ENCODE data around the gene RMND5B. TPM values are rescaled to one million over a fixed set of nuclear protein-coding genes. Genes with fewer than 3 reads are reported as not detected.

RMND5B gene
- total RNA-seq, 1 experiment from 2014 or later, result 30.3 TPM

- no peaks in the 10 kb centered on the region for H3K79me2 ChIP-seq (ENCODE audit: low read depth)
- H3K27ac ChIP-seq, result no peak overlapping the region
- POLR2A ChIA-PET (ENCODE audit: unreplicated experiment), result interaction anchor here (0.6 kb wide), 1 partner anchor 823 kb away, joined by 12 read pairs; no protein-coding TSS in a partner anchor
- no peaks in the 10 kb centered on the region for H3K4me1 ChIP-seq (replicated peaks; ENCODE audit: insufficient read depth)
- no peaks in the 10 kb centered on the region for H3K36me3 ChIP-seq (ENCODE audit: low read depth)
- H3K4me3 ChIP-seq, result no peak overlapping the region
- intact Hi-C loops (cut with micrococcal nuclease; ENCODE audit: unreplicated experiment), result no loop called here
- H3K27me3 ChIP-seq (ENCODE audit: insufficient read depth, low read depth), result peaks cover 4% of the 10 kb centered on the region; the same call in 1 of the 2 replicates
- BruUV-seq (replicated peaks), result no TSS peak
- DNase-seq, result no peak
- H2AFZ ChIP-seq, result no peak overlapping the region
- no peaks in the 10 kb centered on the region for H3K9me3 ChIP-seq (ENCODE audit: insufficient read depth, low read depth)
- 0 out of 2 replicates have a peak, but pooled peaks cover 5% of the 10 kb centered on the region for H3F3A ChIP-seq (ENCODE audit: insufficient read depth, low read depth)
- TF ChIP-seq CTCF (conservative IDR thresholded peaks at IDR 0.05) (no peak), EZH2 (IDR thresholded peaks at IDR 0.05; ENCODE audit: low read depth) (no peak)
- no peak overlapping the region for H3K4me2 ChIP-seq
- CTCF ChIA-PET, result no interaction called here
- H3K9me2 ChIP-seq (ENCODE audit: insufficient read depth), result no peaks in the 10 kb centered on the region
- H4K20me1 ChIP-seq (ENCODE audit: insufficient read depth), result no peaks in the 10 kb centered on the region
These were observed 43.6 kb downstream of the RMND5B start for GRCh38 chr5:178174456-178174855.

- no peaks in the 10 kb centered on the region for H3K27me3 ChIP-seq (ENCODE audit: insufficient read depth, low read depth)
- no peak overlapping the region for H3K4me3 ChIP-seq
- H4K20me1 ChIP-seq (ENCODE audit: insufficient read depth), result no peaks in the 10 kb centered on the region
- no peak overlapping the region for H2AFZ ChIP-seq
- no peak overlapping the region for H3K27ac ChIP-seq
- no peaks in the 10 kb centered on the region for H3K36me3 ChIP-seq (ENCODE audit: low read depth)
- BruUV-seq (replicated peaks), result no TSS peak
- no peaks in the 10 kb centered on the region for H3K9me3 ChIP-seq (ENCODE audit: insufficient read depth, low read depth)
- intact Hi-C loops (cut with micrococcal nuclease; ENCODE audit: unreplicated experiment), result no loop called here
- ChIA-PET POLR2A (ENCODE audit: unreplicated experiment) (no interaction called here), CTCF (no interaction called here)
- H3K79me2 ChIP-seq (ENCODE audit: low read depth), result no peaks in the 10 kb centered on the region
- TF ChIP-seq EZH2 (IDR thresholded peaks at IDR 0.05; ENCODE audit: low read depth) (no peak), CTCF (conservative IDR thresholded peaks at IDR 0.05) (no peak)
- H3K4me2 ChIP-seq, result no peak overlapping the region
- H3F3A ChIP-seq (ENCODE audit: insufficient read depth, low read depth), result peaks cover 5% of the 10 kb centered on the region; the same call in 1 of the 2 replicates
- H3K9me2 ChIP-seq (ENCODE audit: insufficient read depth), result no peaks in the 10 kb centered on the region
- DNase-seq, result no peak
- peaks cover under 1% of the 10 kb centered on the region; the same call in 1 of the 2 replicates for H3K4me1 ChIP-seq (replicated peaks; ENCODE audit: insufficient read depth)
These were observed 46.0 kb downstream of the RMND5B start for GRCh38 chr5:178176791-178177190.

GRCh38 chr5:178177569-178177968 is 46.8 kb downstream of the RMND5B start:
- intact Hi-C loops (cut with micrococcal nuclease; ENCODE audit: unreplicated experiment), result no loop called here
- H3K9me3 ChIP-seq (ENCODE audit: insufficient read depth, low read depth), result no peaks in the 10 kb centered on the region
- ChIA-PET POLR2A (ENCODE audit: unreplicated experiment) (no interaction called here), CTCF (no interaction called here)
- no peaks in the 10 kb centered on the region for H4K20me1 ChIP-seq (ENCODE audit: insufficient read depth)
- no TSS peak for BruUV-seq (replicated peaks)
- H3K27ac ChIP-seq, result no peak overlapping the region
- no peak overlapping the region for H3K4me3 ChIP-seq
- H2AFZ ChIP-seq, result no peak overlapping the region
- no peak for DNase-seq
- no peaks in the 10 kb centered on the region for H3K27me3 ChIP-seq (ENCODE audit: insufficient read depth, low read depth)
- H3K9me2 ChIP-seq (ENCODE audit: insufficient read depth), result no peaks in the 10 kb centered on the region
- H3K4me2 ChIP-seq, result no peak overlapping the region
- no peaks in the 10 kb centered on the region for H3K36me3 ChIP-seq (ENCODE audit: low read depth)
- peaks cover 9% of the 10 kb centered on the region; the same call in 1 of the 2 replicates for H3K4me1 ChIP-seq (replicated peaks; ENCODE audit: insufficient read depth)
- TF ChIP-seq CTCF (conservative IDR thresholded peaks at IDR 0.05) (no peak), EZH2 (IDR thresholded peaks at IDR 0.05; ENCODE audit: low read depth) (no peak)
- peaks cover 8% of the 10 kb centered on the region; the same call in 1 of the 2 replicates for H3F3A ChIP-seq (ENCODE audit: insufficient read depth, low read depth)
- H3K79me2 ChIP-seq (ENCODE audit: low read depth), result no peaks in the 10 kb centered on the region

Measured in PC-9 (cell line).